ENCODE results near the gene S100A9.
"Not testable (repeated sequence)": the region's sequence is repeated elsewhere in the genome, so short reads cannot be mapped to it uniquely, and the experiment has no call there.

The S100A9 gene

GRCh38 chr1:153390938-153391710 lies 33.5 kb downstream of the S100A9 start, which contains the start of gene S100A8:
Gene S100A8, minus strand, starts transcription at chr1:153391073. Its CDS starts 538 bp downstream, at chr1:153390535.
- no peak for DNase-seq

- DNase-seq = no peak
These were observed 34.6 kb downstream of the S100A9 start for GRCh38 chr1:153392258-153392657.

GRCh38 chr1:153392822-153393221 lies 35.2 kb downstream of the S100A9 start:
- no peak for DNase-seq

DNA sequence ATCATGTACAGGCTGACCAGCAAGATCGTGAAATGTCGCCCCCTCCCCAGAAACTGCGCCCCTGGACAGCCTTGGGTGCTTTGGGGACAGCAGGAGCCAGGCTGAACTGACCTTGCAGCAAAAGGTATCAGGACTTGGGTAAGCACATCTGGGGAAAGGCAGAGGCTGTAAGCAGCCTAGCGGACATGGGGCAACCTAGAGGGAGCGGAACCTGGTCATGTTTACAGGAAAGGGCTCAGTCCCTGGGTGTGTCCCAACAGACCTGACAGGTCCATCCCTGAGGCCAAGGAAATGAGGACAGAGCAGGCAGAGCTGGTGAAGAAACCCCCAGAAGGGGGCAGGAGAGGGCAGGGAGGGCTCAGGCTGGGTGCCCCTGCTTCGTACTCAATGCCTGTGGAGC lies 36.3 kb downstream of the S100A9 start:
- no peak for DNase-seq

- no peak for DNase-seq
These were observed 36.7 kb downstream of the S100A9 start for GRCh38 chr1:153394391-153394790.

DNA sequence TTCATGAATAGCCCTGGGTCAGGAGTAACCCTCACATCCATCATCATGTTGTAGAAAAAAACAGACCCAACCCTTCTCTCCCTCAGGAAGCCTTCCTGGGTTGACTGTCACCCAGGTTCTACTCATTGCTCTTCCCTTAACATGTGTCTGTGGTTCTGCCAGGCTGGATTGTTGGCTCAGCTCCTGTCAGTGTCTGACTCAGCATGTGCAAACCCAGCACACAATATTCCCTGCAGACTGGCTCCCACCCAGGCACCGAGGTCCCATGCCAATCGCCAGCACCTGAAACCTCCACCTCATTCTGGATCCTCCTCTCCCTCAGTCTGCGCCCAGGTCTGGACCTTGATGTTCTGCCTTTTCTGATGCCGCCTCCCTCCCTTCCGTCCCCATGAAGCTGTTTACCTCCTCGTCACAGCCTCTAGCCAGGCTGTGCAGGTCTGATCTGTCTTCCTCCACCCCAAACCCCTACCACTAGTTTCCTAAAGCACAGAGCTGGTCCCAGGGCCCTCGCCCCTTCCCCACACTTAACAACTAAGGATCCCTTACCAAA lies 37.6 kb downstream of the S100A9 start:
- DNase-seq = no peak

- DNase-seq = no peak
These were observed 38.1 kb downstream of the S100A9 start for GRCh38 chr1:153395776-153396175.

DNA sequence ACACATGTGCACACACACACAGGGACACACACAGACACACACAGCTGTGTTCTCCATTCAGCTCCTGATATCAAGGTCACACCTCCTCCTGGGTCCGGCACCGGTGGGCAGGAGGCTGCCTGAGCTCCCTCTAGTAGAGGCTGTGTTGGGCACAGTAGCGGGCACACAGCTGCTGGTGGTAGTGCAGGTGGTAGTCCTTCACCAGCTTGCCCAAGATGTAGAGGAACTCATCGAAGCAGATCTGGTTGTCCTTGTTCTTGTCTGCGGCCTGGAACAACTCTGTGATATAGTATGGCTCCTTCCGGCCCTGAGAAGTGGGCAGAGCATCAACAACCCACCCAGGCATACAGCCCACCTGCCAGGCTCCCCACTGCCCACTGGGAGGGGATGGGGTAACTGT lies 38.8 kb downstream of the S100A9 start:
- DNase-seq = no peak

GRCh38 chr1:153397051-153397923 lies 39.6 kb downstream of the S100A9 start:
- no peak for DNase-seq

- no peak for DNase-seq
These were observed 40.4 kb downstream of the S100A9 start for GRCh38 chr1:153397924-153398651.

- DNase-seq = no peak
These were observed 41.9 kb downstream of the S100A9 start for GRCh38 chr1:153399401-153400055.

DNA sequence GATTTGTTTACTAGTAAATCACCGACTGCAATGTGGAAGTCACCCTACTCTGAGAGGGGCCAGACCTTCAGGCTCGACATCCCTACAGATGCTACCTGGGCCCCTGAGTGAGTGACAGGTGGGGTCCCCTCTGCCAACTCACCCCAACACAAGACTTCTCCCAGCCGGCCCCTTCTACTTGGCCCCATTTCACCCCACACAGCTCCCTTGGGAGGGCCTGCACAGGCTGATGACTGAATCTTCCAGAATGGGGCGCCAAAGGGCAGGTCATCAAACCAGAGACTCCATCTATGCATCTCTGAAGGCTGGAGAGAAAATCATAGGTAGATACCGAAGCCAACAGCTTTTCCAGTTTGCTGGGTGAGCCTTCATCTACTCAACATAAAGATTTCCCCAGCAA lies 42.6 kb downstream of the S100A9 start:
- DNase-seq = no peak

DNA sequence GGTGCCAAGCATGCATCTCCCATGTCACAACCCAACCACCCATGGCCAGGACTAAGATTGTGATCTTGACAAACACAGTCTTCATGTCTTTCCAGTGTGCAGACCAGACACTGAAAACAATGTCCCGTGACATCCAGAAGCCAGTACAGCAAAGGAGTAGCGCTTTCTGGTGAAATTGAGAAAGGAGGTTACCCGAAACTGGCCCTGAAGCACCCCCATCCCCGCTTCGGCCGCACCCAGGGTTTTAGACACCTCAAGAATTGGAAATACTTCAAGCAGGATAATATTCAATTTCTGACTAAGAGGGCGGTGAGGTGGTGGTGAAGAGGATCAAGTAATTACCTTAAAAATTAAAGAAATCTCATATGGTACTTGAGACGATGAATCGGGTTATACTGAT lies 43.8 kb downstream of the S100A9 start:
- DNase-seq = no peak

- no peak for DNase-seq
These were observed 44.6 kb downstream of the S100A9 start for GRCh38 chr1:153402226-153402625.

GRCh38 chr1:153403421-153404085 lies 45.9 kb downstream of the S100A9 start:
- no peak for DNase-seq

GRCh38 chr1:153404086-153404635 lies 46.5 kb downstream of the S100A9 start:
- DNase-seq = no peak

DNA sequence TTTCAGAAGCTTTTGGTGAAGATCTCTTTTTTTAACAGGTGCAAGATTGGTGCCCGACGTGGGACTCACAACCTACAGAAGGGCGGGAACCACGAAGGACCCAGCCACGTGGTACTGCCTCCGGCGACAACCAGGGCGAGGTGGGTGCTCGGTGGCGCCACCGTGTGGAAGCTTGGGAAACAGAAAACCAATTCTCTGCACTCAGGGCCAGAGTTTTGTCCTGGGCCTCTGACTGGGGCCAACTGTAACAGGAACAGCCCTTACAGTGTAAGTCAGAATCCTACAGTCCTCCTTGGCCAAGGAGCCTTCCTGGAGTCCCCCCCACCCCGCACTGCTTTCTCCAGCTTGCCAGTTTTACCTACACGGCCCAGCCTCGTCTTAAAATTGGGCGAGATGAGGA lies 47.1 kb downstream of the S100A9 start:
- no peak for DNase-seq

GRCh38 chr1:153405825-153406599 lies 48.4 kb downstream of the S100A9 start:
- DNase-seq = not testable (repeated sequence)

DNA sequence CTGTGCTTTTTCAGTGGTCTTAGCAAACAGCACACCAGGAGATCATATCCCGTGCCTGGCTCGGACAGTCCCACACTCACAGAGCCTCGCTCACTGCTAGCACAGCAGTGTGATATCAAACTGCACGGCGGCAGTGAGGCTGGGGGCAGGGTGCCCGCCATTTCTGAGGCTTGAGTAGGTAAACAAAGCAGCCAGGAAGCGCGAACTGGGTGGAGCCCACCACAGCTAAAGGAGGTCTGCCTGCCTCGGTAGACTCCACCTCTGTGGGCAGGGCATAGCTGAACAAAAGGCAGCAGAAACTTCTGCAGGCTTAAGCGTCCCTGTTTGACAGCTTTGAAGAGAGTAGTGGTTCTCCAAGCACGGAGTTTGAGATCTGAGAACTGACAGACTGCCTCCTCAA lies 49.6 kb downstream of the S100A9 start:
- not testable (repeated sequence) for DNase-seq

Measured in NCI-H2081 treated with DMSO at 0.1 percent for 48 hours (cell line).